ENCODE data around the gene KHDRBS1. TPM values are rescaled to one million over a fixed set of nuclear protein-coding genes. Genes with fewer than 3 reads are reported as not detected.

The KHDRBS1 gene
- total and polyA plus RNA-seq, 2 of the 13 experiments (the other 11 are each of a cell fraction or from before 2014, with no cell fraction given) = 25.1 to 39.0 TPM

DNA sequence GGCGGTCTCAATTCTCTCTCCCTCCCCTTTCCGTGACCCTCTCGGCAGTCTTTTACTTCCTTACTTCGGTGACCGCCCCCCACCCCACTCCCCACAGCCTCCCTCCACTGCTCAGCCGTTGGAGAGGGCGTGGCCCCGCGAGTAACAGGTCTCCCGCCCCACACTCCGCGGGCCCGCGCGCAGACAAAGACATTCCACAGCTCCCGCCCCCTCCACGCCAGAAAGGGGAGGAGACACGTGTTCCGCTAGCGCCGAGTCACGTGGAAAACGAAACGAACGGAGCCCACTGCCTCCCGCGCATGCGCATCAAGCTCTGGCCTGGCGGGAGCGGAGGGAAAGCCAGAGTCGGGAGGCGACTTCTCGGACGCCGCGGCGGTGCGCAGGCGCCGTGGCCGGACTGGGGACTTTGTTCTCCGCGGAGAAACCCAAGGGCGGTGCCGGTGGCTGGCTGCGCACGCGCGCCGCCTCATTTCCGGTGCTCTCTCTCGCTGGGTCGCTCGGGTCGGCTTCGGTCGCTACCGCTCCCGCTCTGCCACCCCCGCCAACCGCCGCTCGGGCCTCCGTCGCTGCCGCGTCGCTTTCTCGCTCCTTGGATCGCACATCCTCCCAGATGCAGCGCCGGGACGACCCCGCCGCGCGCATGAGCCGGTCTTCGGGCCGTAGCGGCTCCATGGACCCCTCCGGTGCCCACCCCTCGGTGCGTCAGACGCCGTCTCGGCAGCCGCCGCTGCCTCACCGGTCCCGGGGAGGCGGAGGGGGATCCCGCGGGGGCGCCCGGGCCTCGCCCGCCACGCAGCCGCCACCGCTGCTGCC lies at the start of gene KHDRBS1 (continued):
- TF ChIP-seq ZNF441 (CRISPR knock-in tag; IDR thresholded peaks at IDR 0.05; ENCODE audit: borderline replicate concordance) (no peak), ZNF570 (CRISPR knock-in tag; IDR thresholded peaks at IDR 0.05; ENCODE audit: borderline replicate concordance) (no peak), IRF2 (CRISPR knock-in tag; IDR thresholded peaks at IDR 0.05) (peak; percentile 61; the same call in 1 of the 2 replicates), ZNF362 (CRISPR knock-in tag; IDR thresholded peaks at IDR 0.05; ENCODE audit: borderline replicate concordance) (no peak), TFAP4 (IDR thresholded peaks at IDR 0.05; ENCODE audit: borderline replicate concordance, low read depth) (peak; percentile 31; the same call in 1 of the 2 replicates), ZFP36L1 (CRISPR knock-in tag; IDR thresholded peaks at IDR 0.05) (no peak; the same call in 1 of the 2 replicates), RAD21 (CRISPR knock-in tag; IDR thresholded peaks at IDR 0.05) (no peak), HMG20B (CRISPR knock-in tag; conservative IDR thresholded peaks at IDR 0.05) (no peak), ZNF350 (CRISPR knock-in tag; IDR thresholded peaks at IDR 0.05; ENCODE audit: borderline replicate concordance, low read depth) (peak; percentile 65; the same call in 1 of the 2 replicates), ZNF564 (CRISPR knock-in tag; IDR thresholded peaks at IDR 0.05) (peak; percentile 41; the same call in 1 of the 2 replicates), TSC22D2 (CRISPR knock-in tag; IDR thresholded peaks at IDR 0.05; ENCODE audit: borderline replicate concordance) (peak; percentile 49; the same call in 1 of the 2 replicates), ATAD3A (CRISPR knock-in tag; IDR thresholded peaks at IDR 0.05) (no peak), AFF4 (CRISPR knock-in tag; IDR thresholded peaks at IDR 0.05) (no peak), CERS6 (CRISPR knock-in tag; IDR thresholded peaks at IDR 0.05) (no peak), GPN1 (CRISPR knock-in tag; IDR thresholded peaks at IDR 0.05; ENCODE audit: borderline replicate concordance) (no peak)
- TF ChIP-seq, protein P1, sequence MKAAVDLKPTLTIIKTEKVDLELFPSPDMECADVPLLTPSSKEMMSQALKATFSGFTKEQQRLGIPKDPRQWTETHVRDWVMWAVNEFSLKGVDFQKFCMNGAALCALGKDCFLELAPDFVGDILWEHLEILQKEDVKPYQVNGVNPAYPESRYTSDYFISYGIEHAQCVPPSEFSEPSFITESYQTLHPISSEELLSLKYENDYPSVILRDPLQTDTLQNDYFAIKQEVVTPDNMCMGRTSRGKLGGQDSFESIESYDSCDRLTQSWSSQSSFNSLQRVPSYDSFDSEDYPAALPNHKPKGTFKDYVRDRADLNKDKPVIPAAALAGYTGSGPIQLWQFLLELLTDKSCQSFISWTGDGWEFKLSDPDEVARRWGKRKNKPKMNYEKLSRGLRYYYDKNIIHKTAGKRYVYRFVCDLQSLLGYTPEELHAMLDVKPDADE (CRISPR knock-in tag; IDR thresholded peaks at IDR 0.05) = no peak
- TF ChIP-seq, protein P2, sequence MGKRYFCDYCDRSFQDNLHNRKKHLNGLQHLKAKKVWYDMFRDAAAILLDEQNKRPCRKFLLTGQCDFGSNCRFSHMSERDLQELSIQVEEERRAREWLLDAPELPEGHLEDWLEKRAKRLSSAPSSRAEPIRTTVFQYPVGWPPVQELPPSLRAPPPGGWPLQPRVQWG (CRISPR knock-in tag; IDR thresholded peaks at IDR 0.05; ENCODE audit: borderline replicate concordance, low read depth) = no peak
- TF ChIP-seq, protein P3, sequence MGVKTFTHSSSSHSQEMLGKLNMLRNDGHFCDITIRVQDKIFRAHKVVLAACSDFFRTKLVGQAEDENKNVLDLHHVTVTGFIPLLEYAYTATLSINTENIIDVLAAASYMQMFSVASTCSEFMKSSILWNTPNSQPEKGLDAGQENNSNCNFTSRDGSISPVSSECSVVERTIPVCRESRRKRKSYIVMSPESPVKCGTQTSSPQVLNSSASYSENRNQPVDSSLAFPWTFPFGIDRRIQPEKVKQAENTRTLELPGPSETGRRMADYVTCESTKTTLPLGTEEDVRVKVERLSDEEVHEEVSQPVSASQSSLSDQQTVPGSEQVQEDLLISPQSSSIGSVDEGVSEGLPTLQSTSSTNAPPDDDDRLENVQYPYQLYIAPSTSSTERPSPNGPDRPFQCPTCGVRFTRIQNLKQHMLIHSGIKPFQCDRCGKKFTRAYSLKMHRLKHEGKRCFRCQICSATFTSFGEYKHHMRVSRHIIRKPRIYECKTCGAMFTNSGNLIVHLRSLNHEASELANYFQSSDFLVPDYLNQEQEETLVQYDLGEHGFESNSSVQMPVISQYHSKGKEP (CRISPR knock-in tag; IDR thresholded peaks at IDR 0.05) = no peak
